Measurements from ENCODE around the gene MPV17L2. TPM values are rescaled to one million over a fixed set of nuclear protein-coding genes. Genes with fewer than 3 reads are reported as not detected.

MPV17L2 gene
- total RNA-seq, 2 donors from 2014 or later = 20.9 to 21.8 TPM

DNA sequence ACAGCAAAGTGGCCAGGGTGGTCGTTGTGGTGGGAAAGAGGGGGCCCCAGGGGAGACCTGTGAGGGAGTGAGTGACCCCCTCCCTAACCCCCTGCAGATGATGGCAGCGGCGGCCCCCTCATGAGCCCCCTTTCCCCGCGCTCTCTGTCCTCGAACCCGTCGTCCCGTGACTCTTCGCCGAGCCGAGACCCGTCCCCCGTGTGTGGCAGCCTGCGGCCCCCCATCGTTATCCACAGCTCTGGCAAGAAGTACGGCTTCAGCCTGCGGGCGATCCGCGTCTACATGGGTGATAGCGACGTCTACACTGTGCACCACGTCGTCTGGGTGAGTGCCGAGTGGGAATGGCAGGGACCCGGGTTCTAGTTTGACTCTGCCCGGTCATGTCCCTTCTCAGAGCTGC, 48.1 kb upstream of the MPV17L2 start:
- Mint-ChIP-seq H3K9me3 (no peaks in the 10 kb centered on the region), H3K36me3 (ENCODE audit: low read depth) (peaks cover 50% of the 10 kb centered on the region), H3K4me3 (no peak overlapping the region), H3K27me3 (ENCODE audit: insufficient read depth) (no peaks in the 10 kb centered on the region), H3K4me1 (no peaks in the 10 kb centered on the region), H3K27ac (no peak overlapping the region)
- H3K9ac ChIP-seq (ENCODE audit: extremely low read depth, low read length, poor library complexity, severe bottlenecking) = no peak overlapping the region
- 92 to 94% methylated on average over 15 to 28 of the region's 28 CpGs for WGBS, 2 experiments (ENCODE audit: insufficient coverage in 1 of 2, insufficient read length in 1 of 2)
- no peak overlapping the region for H3K27ac ChIP-seq (ENCODE audit: low read depth, low read length)
- no peaks in the 10 kb centered on the region for H3K27me3 ChIP-seq (ENCODE audit: control insufficient read depth, insufficient read depth, low read length, poor library complexity, severe bottlenecking)
- H3K9me3 ChIP-seq (ENCODE audit: control insufficient read depth, low read length) = no peaks in the 10 kb centered on the region
- peaks cover 13% of the 10 kb centered on the region for H3K36me3 ChIP-seq (ENCODE audit: control insufficient read depth, insufficient read depth, low read length)
- TF ChIP-seq CTCF (conservative IDR thresholded peaks at IDR 0.05) = no peak
- DNase-seq = no peak
- H3K4me3 ChIP-seq (ENCODE audit: low read length) = no peak overlapping the region
- H3K4me1 ChIP-seq (ENCODE audit: control insufficient read depth, insufficient read depth, low read length) = no peaks in the 10 kb centered on the region

GRCh38 chr19:18145391-18145999, 47.5 kb upstream of the MPV17L2 start:
- no peaks in the 10 kb centered on the region for H3K27me3 ChIP-seq (ENCODE audit: control insufficient read depth, insufficient read depth, low read length, poor library complexity, severe bottlenecking)
- H3K4me3 ChIP-seq (ENCODE audit: low read length) = no peak overlapping the region
- Mint-ChIP-seq H3K9me3 (no peaks in the 10 kb centered on the region), H3K36me3 (ENCODE audit: low read depth) (peaks cover 47% of the 10 kb centered on the region), H3K4me1 (no peaks in the 10 kb centered on the region), H3K27ac (no peak overlapping the region), H3K27me3 (ENCODE audit: insufficient read depth) (no peaks in the 10 kb centered on the region), H3K4me3 (no peak overlapping the region)
- no peaks in the 10 kb centered on the region for H3K4me1 ChIP-seq (ENCODE audit: control insufficient read depth, insufficient read depth, low read length)
- no peak for TF ChIP-seq CTCF (conservative IDR thresholded peaks at IDR 0.05)
- no peaks in the 10 kb centered on the region for H3K9me3 ChIP-seq (ENCODE audit: control insufficient read depth, low read length)
- H3K9ac ChIP-seq (ENCODE audit: extremely low read depth, low read length, poor library complexity, severe bottlenecking) = no peak overlapping the region
- no peak overlapping the region for H3K27ac ChIP-seq (ENCODE audit: low read depth, low read length)
- peaks cover 10% of the 10 kb centered on the region for H3K36me3 ChIP-seq (ENCODE audit: control insufficient read depth, insufficient read depth, low read length)
- no peak for DNase-seq
- WGBS, 2 experiments (ENCODE audit: insufficient coverage in 1 of 2, insufficient read length in 1 of 2) = 92 to 97% methylated on average over 8 to 19 of the region's 19 CpGs

DNA sequence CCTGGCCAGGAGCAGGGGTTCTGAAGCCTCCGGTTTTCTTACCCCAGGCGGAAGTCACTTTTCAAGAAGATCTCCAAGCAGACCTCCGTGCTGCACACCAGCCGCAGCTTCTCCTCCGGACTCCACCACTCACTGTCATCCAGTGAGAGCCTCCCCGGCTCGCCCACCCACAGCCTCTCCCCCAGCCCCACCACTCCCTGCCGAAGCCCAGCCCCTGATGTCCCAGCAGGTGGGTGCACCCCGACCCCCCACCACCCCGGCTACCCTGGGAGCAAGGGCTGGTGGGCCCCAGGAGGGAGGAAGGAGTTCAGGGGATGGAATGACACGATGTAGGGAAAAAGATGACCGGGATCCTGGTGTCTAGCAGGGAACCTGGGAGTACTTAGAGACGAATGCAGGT, 45.6 kb upstream of the MPV17L2 start:
- 91 to 95% methylated on average over 8 to 13 of the region's 13 CpGs for WGBS, 2 experiments (ENCODE audit: insufficient coverage in 1 of 2, insufficient read length in 1 of 2)
- H3K27me3 ChIP-seq (ENCODE audit: control insufficient read depth, insufficient read depth, low read length, poor library complexity, severe bottlenecking) = no peaks in the 10 kb centered on the region
- no peak overlapping the region for H3K27ac ChIP-seq (ENCODE audit: low read depth, low read length)
- Mint-ChIP-seq H3K4me1 (no peaks in the 10 kb centered on the region), H3K9me3 (no peaks in the 10 kb centered on the region), H3K4me3 (no peak overlapping the region), H3K27me3 (ENCODE audit: insufficient read depth) (no peaks in the 10 kb centered on the region), H3K27ac (no peak overlapping the region), H3K36me3 (ENCODE audit: low read depth) (peaks cover 34% of the 10 kb centered on the region)
- H3K9ac ChIP-seq (ENCODE audit: extremely low read depth, low read length, poor library complexity, severe bottlenecking) = no peak overlapping the region
- H3K4me1 ChIP-seq (ENCODE audit: control insufficient read depth, insufficient read depth, low read length) = no peaks in the 10 kb centered on the region
- no peak for TF ChIP-seq CTCF (conservative IDR thresholded peaks at IDR 0.05)
- no peaks in the 10 kb centered on the region for H3K9me3 ChIP-seq (ENCODE audit: control insufficient read depth, low read length)
- H3K4me3 ChIP-seq (ENCODE audit: low read length) = no peak overlapping the region
- no peak for DNase-seq
- peaks cover 4% of the 10 kb centered on the region for H3K36me3 ChIP-seq (ENCODE audit: control insufficient read depth, insufficient read depth, low read length)

Data from endodermal cell (in vitro differentiated cells).